Hematopoietic multipotent progenitor cell (in vitro differentiated cells): ENCODE measurements around the gene RBP3. TPM values are rescaled to one million over a fixed set of nuclear protein-coding genes. Genes with fewer than 3 reads are reported as not detected.
A peak's percentile ranks its signal among the peaks of the same experiment; 100 is the strongest.
"Not testable (repeated sequence)": the region's sequence is repeated elsewhere in the genome, so short reads cannot be mapped to it uniquely, and the experiment has no call there.

Experiments used
- DNase-seq, 3 donors: peaks; one replicate each; pipeline ENCODE4 v3.0.0-alpha.2; 2011 to 2015; ENCODE audit warnings: low read depth in 2 of 3, low spot score in 2 of 3
- total RNA-seq: library from RNA; depleted of rRNA; stranded (reverse); fragments of >200 nt; gene quantifications from one replicate; pipeline ENCODE4 v1.2.3, GENCODE V29; 2012

The RBP3 gene
- total RNA-seq, 1 donor, result not detected

- DNase-seq, result no peak
Measured at GRCh38 chr10:47370015-47370767, 22.0 kb downstream of the RBP3 start.

GRCh38 chr10:47370878-47371277 lies 22.7 kb downstream of the RBP3 start:
- no peak for DNase-seq

GRCh38 chr10:47371629-47372485 lies 23.7 kb downstream of the RBP3 start:
- DNase-seq, result no peak

- no peak for DNase-seq
Measured at GRCh38 chr10:47372726-47373125, 24.6 kb downstream of the RBP3 start.

- DNase-seq, result no peak
Measured at GRCh38 chr10:47374611-47375536, 26.7 kb downstream of the RBP3 start.

GRCh38 chr10:47376522-47377220 lies 28.5 kb downstream of the RBP3 start:
- no peak for DNase-seq

- DNase-seq, result no peak
Measured at GRCh38 chr10:47378183-47378510, 30.0 kb downstream of the RBP3 start.

- no peak for DNase-seq
Measured at GRCh38 chr10:47378606-47379444, 30.7 kb downstream of the RBP3 start.

GRCh38 chr10:47379445-47379785 lies 31.3 kb downstream of the RBP3 start:
- DNase-seq, result no peak

- no peak for DNase-seq
Measured at GRCh38 chr10:47379901-47380300, 31.7 kb downstream of the RBP3 start.

GRCh38 chr10:47380341-47381102 lies 32.4 kb downstream of the RBP3 start:
- DNase-seq, result no peak

GRCh38 chr10:47381103-47381395 lies 32.9 kb downstream of the RBP3 start:
- DNase-seq, result no peak

GRCh38 chr10:47381427-47382379 lies 33.5 kb downstream of the RBP3 start:
- no peak for DNase-seq

GRCh38 chr10:47383261-47384147 lies 35.3 kb downstream of the RBP3 start:
- no peak for DNase-seq

- peak; percentile 38 to 70 (median 62) for DNase-seq
Measured at GRCh38 chr10:47384148-47384921, 36.2 kb downstream of the RBP3 start, which contains the start of gene ZNF488. Gene ZNF488, minus strand, starts transcription at chr10:47384293. Its CDS starts 15,464 bp downstream, at chr10:47368829.

GRCh38 chr10:47386104-47386503 lies 37.9 kb downstream of the RBP3 start:
- DNase-seq, result not testable (repeated sequence)
